ENCODE data around the gene SOX1.

GRCh38 chr13:112111239-112111857 is 44.4 kb downstream of the SOX1 start:
- TF ChIP-seq CREM (IDR thresholded peaks at IDR 0.05; ENCODE audit: low read depth) (no peak), USF1 (IDR thresholded peaks at IDR 0.05; ENCODE audit: borderline replicate concordance, extremely low read length, insufficient read depth, low read depth, low read length) (no peak), MEF2A (IDR thresholded peaks at IDR 0.05; ENCODE audit: insufficient read depth, low read depth, low read length) (no peak), SUZ12 (IDR thresholded peaks at IDR 0.05; ENCODE audit: unreplicated experiment) (no peak), CTCF (IDR thresholded peaks at IDR 0.05 in 2 of 3, conservative IDR thresholded peaks at IDR 0.05 in 1 of 3; ENCODE audit: control insufficient read depth in 2 of 3, extremely low read depth in 1 of 3, insufficient read depth in 1 of 3, low read depth in 3 of 3, low read length in 3 of 3) (no peak), HDAC6 (IDR thresholded peaks at IDR 0.05; ENCODE audit: unreplicated experiment) (no peak), POLR2A (IDR thresholded peaks at IDR 0.05; ENCODE audit: low read depth, low read length) (no peak), LARP7 (IDR thresholded peaks at IDR 0.05) (no peak), CEBPZ (IDR thresholded peaks at IDR 0.05; ENCODE audit: low read depth, low read length) (no peak), TAF1 (IDR thresholded peaks at IDR 0.05; ENCODE audit: borderline replicate concordance, low read depth, low read length) (no peak), CREB1 (IDR thresholded peaks at IDR 0.05; ENCODE audit: low read depth) (no peak)
